OCI-LY7 (cell line): ENCODE data around the gene SDCCAG8. TPM values are rescaled to one million over a fixed set of nuclear protein-coding genes. Genes with fewer than 3 reads are reported as not detected.

Experiments
- BruUV-seq: library from RNA; stranded (reverse); fragments of 400-500 nt; replicated peaks from 2 replicates; lab custom pipeline; 2021; lab: Mats Ljungman, UMichigan
- CTCF ChIA-PET: fragments of 300-600 bp; sonication (Branson Sonifier 250); formaldehyde crosslinking; loops from one replicate; lab custom pipeline; 2022; ENCODE audit warnings: antibody characterized with exemption; ENCODE audit not compliant: unreplicated experiment; lab: Charles Lee
- POLR2A ChIA-PET: fragments of 300-600 bp; sonication (Branson Sonifier 250); formaldehyde crosslinking; loops from one replicate; lab custom pipeline; 2022; ENCODE audit warnings: antibody characterized with exemption; lab: Charles Lee
- DNase-seq: peaks from one replicate; pipeline ENCODE4 v3.0.0-alpha.2; 2015; ENCODE audit warnings: low spot score
- H2AFZ ChIP-seq: fragments of 200-600 bp; sonication (generic), shearing (Covaris generic); 2 replicates; pipeline ENCODE4 v1.6.1; 2014; ENCODE audit warnings: mild to moderate bottlenecking, antibody characterized with exemption, low read length, moderate library complexity
- H3K27ac ChIP-seq: fragments of 200-600 bp; sonication (generic); 2 replicates; pipeline ENCODE4 v1.5.1; 2014; ENCODE audit warnings: mixed run types, low read depth, mild to moderate bottlenecking, moderate library complexity, low read length, inconsistent platforms; ENCODE audit not compliant: poor library complexity, severe bottlenecking
- H3K36me3 ChIP-seq: fragments of 200-600 bp; sonication (generic); 2 replicates; pipeline ENCODE4 v1.6.1; 2014; ENCODE audit warnings: mild to moderate bottlenecking, antibody characterized with exemption, low read length, moderate library complexity, mixed read lengths; ENCODE audit not compliant: insufficient read depth
- H3K4me1 ChIP-seq: fragments of 200-600 bp; sonication (generic); 2 replicates; pipeline ENCODE4 v1.5.1; 2014; ENCODE audit warnings: mild to moderate bottlenecking, low read length; ENCODE audit not compliant: insufficient read depth, poor library complexity, severe bottlenecking
- H3K4me2 ChIP-seq: fragments of 200-600 bp; sonication (generic); 2 replicates; pipeline ENCODE4 v1.6.1; 2014; ENCODE audit warnings: mild to moderate bottlenecking, low read length
- H3K4me3 ChIP-seq: fragments of 200-600 bp; sonication (generic); 2 replicates; pipeline ENCODE4 v1.5.1; 2014; ENCODE audit warnings: mild to moderate bottlenecking, low read depth, low read length; ENCODE audit not compliant: poor library complexity, severe bottlenecking
- H3K79me2 ChIP-seq: fragments of 200-600 bp; sonication (generic); 2 replicates; pipeline ENCODE4 v1.6.1; 2016; ENCODE audit warnings: low read depth, mild to moderate bottlenecking, low read length, moderate library complexity, mixed read lengths; ENCODE audit not compliant: insufficient read depth
- H3K9me2 ChIP-seq: fragments of 200-600 bp; sonication (generic); 2 replicates; pipeline ENCODE4 v1.6.1; 2016; ENCODE audit warnings: mild to moderate bottlenecking, low read length, mixed read lengths; ENCODE audit not compliant: insufficient read depth
- H3K9me3 ChIP-seq: fragments of 200-600 bp; sonication (generic); 2 replicates; pipeline ENCODE4 v1.6.1; 2014; ENCODE audit warnings: mild to moderate bottlenecking, mixed run types, low read length, mixed read lengths
- H4K20me1 ChIP-seq: fragments of 200-600 bp; sonication (generic); 2 replicates; pipeline ENCODE4 v1.6.1; 2014; ENCODE audit warnings: mild to moderate bottlenecking, antibody characterized with exemption, low read length, moderate library complexity, mixed read lengths; ENCODE audit not compliant: insufficient read depth
- CTCF ChIP-seq: fragments of 200-600 bp; sonication (generic); conservative IDR thresholded peaks from 2 replicates; pipeline ENCODE4 v1.5.1; 2014; ENCODE audit warnings: mild to moderate bottlenecking, antibody characterized with exemption, low read length, moderate library complexity, mixed read lengths
- EZH2phosphoT487 ChIP-seq: fragments of 200-600 bp; sonication (generic); IDR thresholded peaks from 2 replicates; pipeline ENCODE4 v1.6.1; 2018; ENCODE audit warnings: low read depth, borderline replicate concordance, mild to moderate bottlenecking, mixed run types, antibody characterized with exemption, low read length, moderate library complexity, mixed read lengths
- intact Hi-C: fragments of 100-400 bp; cut with micrococcal nuclease; formaldehyde crosslinking; loops from one replicate; pipeline ENCODE4 v1.10.0; 2022; ENCODE audit not compliant: unreplicated experiment
- total RNA-seq, 2 experiments: library from RNA; depleted of rRNA in 1 of 2; stranded (reverse); fragments of >200 nt in 1 of 2; shearing (Covaris generic) in 1 of 2; gene quantifications; 2 replicates each; pipeline ENCODE4 v1.2.3, GENCODE V29; 2014 to 2022

The SDCCAG8 gene
- total RNA-seq, 2 experiments from 2014 or later: 18.1 to 28.7 TPM

- TF ChIP-seq EZH2phosphoT487: no peak
- TF ChIP-seq CTCF: no peak
- H2AFZ ChIP-seq: no peak overlapping the region
- no peaks in the 10 kb centered on the region for H3K9me3 ChIP-seq
- no peaks in the 10 kb centered on the region for H3K36me3 ChIP-seq
- DNase-seq: no peak
- H3K27ac ChIP-seq: no peak overlapping the region
- CTCF ChIA-PET: no interaction called here
- no peaks in the 10 kb centered on the region for H3K4me1 ChIP-seq
- H3K4me2 ChIP-seq: no peak overlapping the region
- BruUV-seq: no TSS peak
- H4K20me1 ChIP-seq: no peaks in the 10 kb centered on the region
- POLR2A ChIA-PET: no interaction called here
- intact Hi-C loops: no loop called here
- no peak overlapping the region for H3K4me3 ChIP-seq
- H3K9me2 ChIP-seq: no peaks in the 10 kb centered on the region
- H3K79me2 ChIP-seq: no peaks in the 10 kb centered on the region
Observed at GRCh38 chr1:243449373-243449772, 193.5 kb downstream of the SDCCAG8 start.

- H3K9me2 ChIP-seq: no peaks in the 10 kb centered on the region
- H3K27ac ChIP-seq: no peak overlapping the region
- H3K9me3 ChIP-seq: no peaks in the 10 kb centered on the region
- no peaks in the 10 kb centered on the region for H4K20me1 ChIP-seq
- no peak overlapping the region for H2AFZ ChIP-seq
- H3K36me3 ChIP-seq: no peaks in the 10 kb centered on the region
- POLR2A ChIA-PET: interaction anchor here (0.7 kb wide), 2 partner anchors 488 to 740 kb away, joined by 3 to 4 read pairs; no protein-coding TSS in a partner anchor
- TF ChIP-seq EZH2phosphoT487: no peak
- no peak for TF ChIP-seq CTCF
- intact Hi-C loops: no loop called here
- no peak overlapping the region for H3K4me3 ChIP-seq
- H3K79me2 ChIP-seq: no peaks in the 10 kb centered on the region
- BruUV-seq: no TSS peak
- H3K4me1 ChIP-seq: no peaks in the 10 kb centered on the region
- H3K4me2 ChIP-seq: no peak overlapping the region
- no peak for DNase-seq
- CTCF ChIA-PET: no interaction called here
Observed at GRCh38 chr1:243452092-243452491, 196.3 kb downstream of the SDCCAG8 start.

- Histone ChIP-seq H3K9me3 (no peaks in the 10 kb centered on the region), H3K79me2 (no peaks in the 10 kb centered on the region)
- POLR2A ChIA-PET: interaction anchor here (0.6 kb wide), 1 partner anchor 22 kb away, joined by 3 read pairs; no protein-coding TSS in a partner anchor
Observed at GRCh38 chr1:243454328-243454997, 198.6 kb downstream of the SDCCAG8 start.

More at GRCh38 chr1:243454328-243454997, 198.6 kb downstream of the SDCCAG8 start:
- no peak for DNase-seq
- Histone ChIP-seq H3K9me2 (no peaks in the 10 kb centered on the region), H3K4me3 (no peak overlapping the region), H2AFZ (no peak overlapping the region), H4K20me1 (no peaks in the 10 kb centered on the region), H3K4me1 (no peaks in the 10 kb centered on the region), H3K27ac (no peak overlapping the region), H3K4me2 (no peak overlapping the region), H3K36me3 (no peaks in the 10 kb centered on the region)
- BruUV-seq: no TSS peak
- CTCF ChIA-PET: no interaction called here
- intact Hi-C loops: no loop called here
- no peak for TF ChIP-seq CTCF
- no peak for TF ChIP-seq EZH2phosphoT487
